Measurements from ENCODE around the gene ADORA1.

Gene ADORA1

GRCh38 chr1:203170625-203171330, 43.3 kb downstream of the ADORA1 start:
- no peak for TF ChIP-seq EZH2phosphoT487 (conservative IDR thresholded peaks at IDR 0.05; ENCODE audit: low read length)
- no peak for TF ChIP-seq CTCF (IDR thresholded peaks at IDR 0.05; ENCODE audit: insufficient read depth, low read length, poor library complexity, severe bottlenecking)
- Histone ChIP-seq H3K4me3 (ENCODE audit: insufficient read depth, low read length, poor library complexity, severe bottlenecking) (no peak overlapping the region), H3K36me3 (ENCODE audit: low read length) (no peaks in the 10 kb centered on the region), H3K27ac (ENCODE audit: low read depth, low read length) (no peak overlapping the region), H3K4me2 (ENCODE audit: low read depth, low read length, poor library complexity, severe bottlenecking) (no peak overlapping the region), H3K9me2 (replicated peaks; ENCODE audit: insufficient read depth, low read length) (no peaks in the 10 kb centered on the region), H3K79me2 (ENCODE audit: insufficient read depth, low read length) (no peaks in the 10 kb centered on the region), H3F3A (ENCODE audit: insufficient read depth) (no peaks in the 10 kb centered on the region), H2AFZ (ENCODE audit: low read depth, low read length, severe bottlenecking) (no peak overlapping the region), H3K9ac (ENCODE audit: low read length) (no peak overlapping the region), H4K20me1 (ENCODE audit: low read depth, low read length) (no peaks in the 10 kb centered on the region), H3K27me3 (ENCODE audit: low read length) (no peaks in the 10 kb centered on the region), H3K9me3 (ENCODE audit: insufficient read depth, low read length) (no peaks in the 10 kb centered on the region)

GRCh38 chr1:203171341-203172183, 44.0 kb downstream of the ADORA1 start:
- Histone ChIP-seq H3K9me3 (ENCODE audit: insufficient read depth, low read length) (no peaks in the 10 kb centered on the region), H4K20me1 (ENCODE audit: low read depth, low read length) (no peaks in the 10 kb centered on the region), H3K27ac (ENCODE audit: low read depth, low read length) (no peak overlapping the region), H3K9ac (ENCODE audit: low read length) (no peak overlapping the region), H3K9me2 (replicated peaks; ENCODE audit: insufficient read depth, low read length) (no peaks in the 10 kb centered on the region), H3K4me3 (ENCODE audit: insufficient read depth, low read length, poor library complexity, severe bottlenecking) (no peak overlapping the region), H3K79me2 (ENCODE audit: insufficient read depth, low read length) (no peaks in the 10 kb centered on the region), H3K27me3 (ENCODE audit: low read length) (no peaks in the 10 kb centered on the region), H2AFZ (ENCODE audit: low read depth, low read length, severe bottlenecking) (no peak overlapping the region), H3K4me2 (ENCODE audit: low read depth, low read length, poor library complexity, severe bottlenecking) (no peak overlapping the region), H3K36me3 (ENCODE audit: low read length) (no peaks in the 10 kb centered on the region), H3F3A (ENCODE audit: insufficient read depth) (no peaks in the 10 kb centered on the region)
- TF ChIP-seq EZH2phosphoT487 (conservative IDR thresholded peaks at IDR 0.05; ENCODE audit: low read length) (no peak), CTCF (IDR thresholded peaks at IDR 0.05; ENCODE audit: insufficient read depth, low read length, poor library complexity, severe bottlenecking) (no peak)

GRCh38 chr1:203172184-203173010, 44.9 kb downstream of the ADORA1 start:
- Histone ChIP-seq H3K9ac (ENCODE audit: low read length) (no peak overlapping the region), H2AFZ (ENCODE audit: low read depth, low read length, severe bottlenecking) (no peak overlapping the region), H3K27ac (ENCODE audit: low read depth, low read length) (no peak overlapping the region), H4K20me1 (ENCODE audit: low read depth, low read length) (no peaks in the 10 kb centered on the region), H3K4me3 (ENCODE audit: insufficient read depth, low read length, poor library complexity, severe bottlenecking) (no peak overlapping the region), H3K9me2 (replicated peaks; ENCODE audit: insufficient read depth, low read length) (no peaks in the 10 kb centered on the region), H3K27me3 (ENCODE audit: low read length) (no peaks in the 10 kb centered on the region), H3K9me3 (ENCODE audit: insufficient read depth, low read length) (no peaks in the 10 kb centered on the region), H3F3A (ENCODE audit: insufficient read depth) (no peaks in the 10 kb centered on the region), H3K36me3 (ENCODE audit: low read length) (no peaks in the 10 kb centered on the region), H3K4me2 (ENCODE audit: low read depth, low read length, poor library complexity, severe bottlenecking) (no peak overlapping the region), H3K79me2 (ENCODE audit: insufficient read depth, low read length) (no peaks in the 10 kb centered on the region)
- TF ChIP-seq EZH2phosphoT487 (conservative IDR thresholded peaks at IDR 0.05; ENCODE audit: low read length) (no peak), CTCF (IDR thresholded peaks at IDR 0.05; ENCODE audit: insufficient read depth, low read length, poor library complexity, severe bottlenecking) (peak; percentile 57)

Measured in SU-DHL-6 (cell line).